GM21447 (cell line): ENCODE measurements around the gene BCKDHB.

Source experiments
- ATAC-seq: cut with Tn5 transposase; IDR thresholded peaks from one replicate; pipeline ENCODE4 v1.9.1; 2021; ENCODE audit not compliant: unreplicated experiment

Gene BCKDHB

GRCh38 chr6:80325742-80326141 lies 219.3 kb downstream of the BCKDHB start:
- ATAC-seq: no peak

DNA sequence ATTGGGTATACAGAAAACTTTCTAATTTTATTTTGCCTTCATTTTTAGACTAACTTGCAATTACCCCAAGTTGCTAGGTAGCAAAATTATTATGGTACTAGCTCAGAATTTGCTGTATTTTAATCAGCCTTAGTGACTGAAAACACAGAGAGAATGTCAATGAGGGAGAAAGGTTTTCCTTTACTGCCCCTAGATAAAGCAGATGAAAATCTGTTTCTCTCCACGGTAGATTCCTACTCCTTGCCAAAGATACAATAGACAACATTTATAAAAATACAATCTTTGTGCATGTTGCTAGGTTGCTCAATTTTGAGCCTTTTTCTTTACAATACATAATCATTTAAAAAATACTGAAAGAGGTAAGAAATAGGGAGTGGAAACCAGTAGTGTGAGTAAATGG lies 222.2 kb downstream of the BCKDHB start:
- no peak for ATAC-seq

DNA sequence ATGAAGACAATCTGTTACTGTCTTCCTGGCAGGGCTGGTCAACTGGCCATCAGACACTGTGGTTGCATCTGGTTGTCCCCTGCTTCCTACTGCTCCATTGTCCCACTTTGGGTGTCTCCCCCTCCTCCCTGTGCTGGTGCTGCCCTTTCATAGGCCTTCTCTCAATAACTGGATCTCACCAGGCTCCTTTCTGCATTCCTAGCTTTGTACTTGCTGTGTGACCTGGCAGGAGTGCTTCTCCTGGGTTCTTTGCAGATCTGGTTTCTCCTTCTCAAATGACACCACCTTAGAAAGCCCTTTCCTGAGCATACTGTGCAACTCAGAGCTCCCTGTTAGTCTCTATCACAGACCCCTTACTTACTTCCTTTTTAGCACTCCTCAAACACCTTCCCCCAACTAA lies 223.0 kb downstream of the BCKDHB start:
- ATAC-seq: no peak

DNA sequence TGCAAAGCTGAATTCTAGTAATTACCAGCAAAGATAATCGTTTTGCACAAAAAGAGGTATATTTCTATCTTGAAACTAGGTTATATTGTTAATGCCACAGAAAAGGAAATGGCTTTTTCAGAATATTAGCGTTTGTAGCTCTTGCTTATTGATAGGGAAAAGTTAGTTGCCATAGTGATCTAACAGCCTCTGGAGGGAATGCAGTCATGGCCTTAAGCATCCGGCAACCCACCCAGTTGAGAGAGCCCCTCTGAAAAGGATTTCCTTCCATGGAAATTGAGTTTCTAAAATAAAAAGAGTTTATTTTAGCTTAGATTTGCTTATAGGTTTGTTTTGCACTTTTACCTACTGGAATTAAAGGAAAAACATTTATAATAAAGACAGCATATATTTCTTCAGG lies 224.5 kb downstream of the BCKDHB start:
- ATAC-seq: no peak

GRCh38 chr6:80331522-80331921 lies 225.1 kb downstream of the BCKDHB start:
- no peak for ATAC-seq

GRCh38 chr6:80331974-80332373 lies 225.5 kb downstream of the BCKDHB start:
- no peak for ATAC-seq

DNA sequence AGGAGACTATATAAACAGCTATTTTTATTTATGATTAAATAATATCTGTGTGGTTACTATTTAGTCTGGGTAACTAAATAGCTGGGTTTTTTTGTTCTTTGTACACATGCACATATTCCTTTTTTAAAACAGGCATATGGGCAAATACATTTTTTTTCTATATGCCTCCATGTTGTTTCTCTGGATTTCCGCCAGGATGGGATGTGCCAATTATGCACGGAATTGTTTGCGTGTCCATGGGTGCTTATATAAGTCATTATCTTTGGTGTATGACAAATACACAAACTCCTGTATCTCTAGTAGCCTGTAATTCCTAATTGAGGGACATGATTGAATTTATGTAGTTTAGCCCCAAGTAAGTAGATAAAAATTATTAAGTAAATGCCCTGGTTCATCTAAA lies 226.9 kb downstream of the BCKDHB start:
- no peak for ATAC-seq

DNA sequence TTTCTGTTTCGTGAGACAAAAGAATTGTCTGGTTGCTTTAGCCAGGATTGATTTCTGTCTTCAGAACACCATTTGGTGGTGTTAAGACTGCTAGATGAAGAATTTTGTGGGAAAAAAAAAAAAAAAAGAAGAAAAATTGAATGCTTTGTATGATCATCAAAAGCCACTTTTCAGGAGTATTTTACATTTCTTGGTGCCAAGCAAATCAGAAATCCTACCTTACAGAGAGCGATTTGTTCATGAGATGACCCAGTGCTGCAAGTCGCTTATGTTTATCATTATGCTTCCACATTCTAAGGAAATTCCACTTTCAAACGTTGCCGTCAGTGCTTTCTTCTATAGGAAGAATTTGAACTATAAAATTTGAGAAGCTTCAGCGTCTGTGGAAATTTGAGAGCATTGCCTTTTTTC lies 228.7 kb downstream of the BCKDHB start:
- ATAC-seq: no peak

DNA sequence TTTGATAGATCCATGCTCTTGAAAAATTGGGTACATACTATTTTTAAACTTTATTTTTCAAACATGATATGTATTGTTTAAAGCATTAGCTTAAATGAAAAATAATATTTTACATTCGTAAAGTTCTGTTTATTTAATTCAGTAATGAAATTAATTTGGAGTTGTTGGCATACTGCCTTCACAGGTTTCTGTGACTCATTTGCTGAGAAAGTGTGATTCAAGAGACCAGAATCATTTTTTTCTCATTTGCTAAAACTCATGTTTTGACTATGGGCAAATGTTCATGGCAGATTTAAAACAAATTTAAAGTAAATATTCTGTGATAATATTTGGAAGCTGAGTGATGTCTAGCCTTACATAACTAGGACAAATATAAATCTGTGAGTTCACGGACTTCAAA lies 230.4 kb downstream of the BCKDHB start:
- ATAC-seq: no peak

GRCh38 chr6:80338201-80338836 lies 231.8 kb downstream of the BCKDHB start:
- peak; percentile 91 for ATAC-seq

GRCh38 chr6:80339421-80339820 lies 232.9 kb downstream of the BCKDHB start:
- no peak for ATAC-seq

- no peak for ATAC-seq
Observed at GRCh38 chr6:80340280-80340679, 233.8 kb downstream of the BCKDHB start.

DNA sequence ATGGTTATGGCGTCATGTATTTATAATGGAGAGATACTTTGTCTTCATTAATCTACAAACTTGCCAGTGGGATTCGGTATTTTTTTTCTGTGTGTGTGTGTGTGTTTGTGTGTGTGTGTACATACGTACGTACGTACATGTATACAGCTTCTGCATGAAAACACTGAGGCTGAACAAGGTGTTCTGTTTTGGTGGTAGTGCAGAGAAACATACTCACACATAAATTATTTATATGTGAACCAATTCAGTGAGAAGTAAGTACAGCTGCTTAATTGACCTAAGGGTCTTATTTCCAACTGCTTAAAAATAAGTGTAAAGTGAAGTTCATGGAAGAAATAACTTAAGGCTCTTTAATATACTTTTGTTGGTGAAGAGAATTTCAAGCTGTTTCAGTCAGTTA lies 234.2 kb downstream of the BCKDHB start:
- ATAC-seq: no peak

DNA sequence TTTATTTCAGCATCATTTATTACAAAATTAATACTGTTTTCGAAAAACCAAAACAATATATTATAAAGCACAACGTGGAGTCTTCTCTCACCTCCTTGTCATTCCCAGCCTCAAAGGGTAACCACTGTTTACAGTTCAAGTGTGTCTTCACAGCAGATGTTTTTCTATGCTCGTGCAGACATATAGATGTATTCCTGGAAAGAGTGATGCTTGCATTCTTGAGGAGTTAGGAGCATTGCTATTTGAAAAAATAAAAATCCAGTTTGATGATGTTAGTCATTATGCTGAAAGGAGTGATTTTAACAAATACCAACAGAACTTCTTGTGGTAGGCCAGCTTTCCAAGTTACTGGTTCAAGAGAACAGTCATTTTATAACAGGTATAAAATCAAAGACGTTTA lies 234.9 kb downstream of the BCKDHB start:
- ATAC-seq: no peak

DNA sequence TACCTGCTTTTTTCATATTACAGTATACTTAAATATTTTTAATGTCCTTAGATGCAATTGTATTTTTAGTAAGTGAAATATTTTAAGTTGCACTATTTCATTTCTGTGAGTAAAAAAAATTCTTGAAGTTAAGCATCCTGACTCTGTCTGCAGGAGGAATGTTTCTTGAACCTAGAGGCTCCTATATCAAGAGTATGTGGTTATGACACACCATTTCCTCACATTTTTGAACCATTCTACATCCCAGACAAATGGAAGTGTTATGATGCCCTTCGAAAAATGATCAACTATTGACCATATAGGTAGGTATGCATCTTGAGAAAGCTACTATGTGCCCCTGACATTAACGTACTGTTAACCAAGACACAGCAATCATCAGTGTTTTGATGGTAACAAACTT lies 237.0 kb downstream of the BCKDHB start:
- ATAC-seq: no peak

DNA sequence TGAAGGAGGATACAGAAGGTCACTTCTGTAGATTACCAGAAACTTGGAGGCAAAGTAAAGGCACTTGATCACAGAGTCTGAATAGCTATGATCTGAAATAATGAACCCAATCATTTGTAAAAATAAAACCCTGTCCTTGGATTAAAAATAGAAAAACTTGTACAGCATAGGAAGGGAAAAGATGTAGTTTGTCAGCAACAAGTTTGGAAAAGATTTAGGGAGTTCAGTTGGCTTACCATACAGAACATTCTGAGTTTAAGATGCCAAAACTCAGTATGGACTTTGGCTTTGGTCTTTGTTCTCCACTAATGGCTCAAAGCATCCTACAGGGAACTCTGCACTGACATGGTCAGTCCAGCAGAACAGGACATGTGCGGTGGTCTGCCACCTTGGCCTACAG lies 240.6 kb downstream of the BCKDHB start:
- ATAC-seq: no peak

GRCh38 chr6:80348263-80348662 lies 241.8 kb downstream of the BCKDHB start:
- no peak for ATAC-seq

DNA sequence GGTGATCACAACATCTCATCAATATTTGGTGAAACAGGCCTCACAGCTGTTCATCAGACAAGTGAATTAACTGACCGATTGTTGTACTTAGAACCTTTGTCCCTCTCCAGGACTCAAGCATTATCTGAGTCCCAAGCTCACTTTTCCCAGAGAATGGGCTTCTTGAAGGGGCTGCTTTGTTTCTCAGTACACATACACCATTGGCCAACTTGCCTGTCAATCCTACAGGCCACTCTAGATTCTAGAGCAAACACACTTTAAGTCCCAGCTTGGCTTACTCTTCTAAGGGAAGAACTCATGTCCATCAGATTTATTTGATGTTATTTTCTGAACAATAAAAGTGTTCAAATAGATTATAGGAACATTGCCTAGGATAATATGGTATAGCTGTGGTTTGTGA lies 249.5 kb downstream of the BCKDHB start:
- no peak for ATAC-seq

- no peak for ATAC-seq
Observed at GRCh38 chr6:80356545-80356944, 250.1 kb downstream of the BCKDHB start.

- ATAC-seq: no peak
Observed at GRCh38 chr6:80357081-80357480, 250.6 kb downstream of the BCKDHB start.

DNA sequence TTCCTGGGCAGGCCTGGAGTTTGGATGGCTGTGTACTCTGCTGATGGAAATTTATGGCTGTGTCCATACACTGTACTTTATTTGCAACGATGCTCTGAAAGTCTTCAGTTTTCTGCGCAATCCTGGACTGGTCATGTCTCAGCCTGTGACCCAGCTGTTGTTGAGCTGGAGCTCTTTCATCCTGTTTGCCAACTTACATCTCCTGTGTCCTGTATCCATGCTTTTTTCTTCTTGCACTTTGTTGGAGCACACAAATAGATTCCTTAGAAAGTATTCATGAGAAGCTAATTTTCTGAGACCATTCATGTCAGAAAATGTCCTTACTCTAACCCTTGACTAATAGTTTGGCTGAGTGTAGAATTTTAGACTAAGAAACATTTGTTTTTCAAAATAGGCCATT lies 251.2 kb downstream of the BCKDHB start:
- no peak for ATAC-seq

DNA sequence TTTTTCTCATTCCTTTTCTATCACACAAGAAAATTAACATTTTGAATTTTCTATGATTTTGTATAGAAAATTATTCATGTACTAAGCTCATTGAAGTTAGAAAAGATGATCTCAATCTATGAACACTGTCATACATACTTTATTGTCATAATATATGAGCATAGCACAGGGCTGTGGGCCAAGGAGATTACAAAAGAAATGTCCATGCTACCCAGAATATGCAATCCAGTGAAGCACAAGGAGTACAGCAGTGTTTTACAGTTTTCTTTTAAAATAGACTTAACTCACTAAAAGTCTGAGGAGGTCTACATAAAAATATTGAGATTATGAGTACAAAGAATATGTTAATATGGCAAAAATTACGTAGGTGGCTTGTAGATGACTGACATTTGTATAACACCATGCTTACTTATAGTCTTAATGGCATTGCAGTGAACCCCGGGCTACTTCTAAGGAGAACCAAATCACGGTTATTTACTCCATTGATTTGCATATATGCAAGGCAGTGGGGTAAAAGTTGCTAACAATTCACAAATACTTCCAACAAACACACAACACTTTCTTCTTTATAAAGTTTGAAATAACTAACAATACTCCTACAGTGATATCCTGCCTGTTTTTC lies 257.1 kb downstream of the BCKDHB start:
- no peak for ATAC-seq

DNA sequence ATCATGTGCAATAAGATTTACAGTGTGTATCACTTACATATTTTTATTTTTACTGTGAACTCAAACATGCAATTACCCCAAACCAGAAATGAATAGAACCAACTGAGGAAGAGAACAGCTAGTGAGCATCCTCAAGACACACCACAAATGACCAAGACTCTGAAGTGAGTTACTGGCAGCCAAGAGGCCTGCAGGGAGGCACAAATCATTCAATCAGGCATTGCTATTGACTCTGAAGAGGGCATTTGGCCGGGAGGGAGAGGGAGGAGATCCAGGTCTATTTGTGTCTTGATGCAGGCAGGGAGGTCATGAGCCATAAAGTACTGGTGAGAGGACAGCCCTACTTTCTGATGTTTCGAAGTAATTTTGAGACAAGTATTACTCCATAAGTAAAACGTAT lies 257.7 kb downstream of the BCKDHB start:
- ATAC-seq: no peak
